ENCODE measurements around the gene PTH1R. TPM values are rescaled to one million over a fixed set of nuclear protein-coding genes. Genes with fewer than 3 reads are reported as not detected.

The PTH1R gene
- polyA plus RNA-seq, 1 of the 3 experiments (the other 2 are of a cell fraction), result 0.07 TPM

GRCh38 chr3:46946416-46946815 is 68.9 kb downstream of the PTH1R start:
- H3K4me3 ChIP-seq (ENCODE audit: low read depth in 2 of 2, low read length in 1 of 2), result no peak overlapping the region
- peaks cover 15% of the 10 kb centered on the region for H3F3A ChIP-seq (replicated peaks; ENCODE audit: insufficient read depth)
- H4K20me1 ChIP-seq (ENCODE audit: insufficient read depth), result peaks cover 88% of the 10 kb centered on the region
- peaks cover 25 to 42% of the 10 kb centered on the region in 2 experiments for H3K4me1 ChIP-seq (ENCODE audit: control insufficient read depth in 1 of 2, insufficient read depth in 2 of 2, low read depth in 1 of 2, low read length in 1 of 2)
- TF ChIP-seq IRF3 (IDR thresholded peaks at IDR 0.05; ENCODE audit: low read depth, low read length) (no peak), TEAD4 (IDR thresholded peaks at IDR 0.05; ENCODE audit: borderline replicate concordance, insufficient read depth) (no peak), REST (IDR thresholded peaks at IDR 0.05; ENCODE audit: low read depth, low read length) (no peak), RCOR1 (IDR thresholded peaks at IDR 0.05; ENCODE audit: low read length) (no peak), FOXM1 (IDR thresholded peaks at IDR 0.05; ENCODE audit: low read depth) (no peak), GABPA (IDR thresholded peaks at IDR 0.05; ENCODE audit: low read depth) (no peak), CTCF (IDR thresholded peaks at IDR 0.05) (no peak), RXRA (IDR thresholded peaks at IDR 0.05; ENCODE audit: borderline replicate concordance, low read depth) (no peak), YY1 (IDR thresholded peaks at IDR 0.05; ENCODE audit: low read depth) (no peak), RAD21 (IDR thresholded peaks at IDR 0.05; ENCODE audit: low read length) (no peak), MXI1 (IDR thresholded peaks at IDR 0.05; ENCODE audit: low read depth, low read length) (no peak), GATA2 (CRISPR knock-in tag; IDR thresholded peaks at IDR 0.05) (no peak), MEF2A (IDR thresholded peaks at IDR 0.05; ENCODE audit: borderline replicate concordance, low read depth) (no peak), TAF1 (IDR thresholded peaks at IDR 0.05; ENCODE audit: borderline replicate concordance, low read depth, low read length) (no peak)
- TF ChIP-seq, protein P1, sequence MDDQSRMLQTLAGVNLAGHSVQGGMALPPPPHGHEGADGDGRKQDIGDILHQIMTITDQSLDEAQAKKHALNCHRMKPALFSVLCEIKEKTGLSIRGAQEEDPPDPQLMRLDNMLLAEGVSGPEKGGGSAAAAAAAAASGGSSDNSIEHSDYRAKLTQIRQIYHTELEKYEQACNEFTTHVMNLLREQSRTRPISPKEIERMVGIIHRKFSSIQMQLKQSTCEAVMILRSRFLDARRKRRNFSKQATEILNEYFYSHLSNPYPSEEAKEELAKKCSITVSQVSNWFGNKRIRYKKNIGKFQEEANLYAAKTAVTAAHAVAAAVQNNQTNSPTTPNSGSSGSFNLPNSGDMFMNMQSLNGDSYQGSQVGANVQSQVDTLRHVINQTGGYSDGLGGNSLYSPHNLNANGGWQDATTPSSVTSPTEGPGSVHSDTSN (IDR thresholded peaks at IDR 0.05), result no peak
- TF ChIP-seq, protein P2, sequence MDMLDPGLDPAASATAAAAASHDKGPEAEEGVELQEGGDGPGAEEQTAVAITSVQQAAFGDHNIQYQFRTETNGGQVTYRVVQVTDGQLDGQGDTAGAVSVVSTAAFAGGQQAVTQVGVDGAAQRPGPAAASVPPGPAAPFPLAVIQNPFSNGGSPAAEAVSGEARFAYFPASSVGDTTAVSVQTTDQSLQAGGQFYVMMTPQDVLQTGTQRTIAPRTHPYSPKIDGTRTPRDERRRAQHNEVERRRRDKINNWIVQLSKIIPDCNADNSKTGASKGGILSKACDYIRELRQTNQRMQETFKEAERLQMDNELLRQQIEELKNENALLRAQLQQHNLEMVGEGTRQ (IDR thresholded peaks at IDR 0.05; ENCODE audit: borderline replicate concordance, low read depth, low read length), result no peak
- ChIA-PET POLR2A (interaction anchor here (0.9 kb wide), 1 partner anchor 11 kb away, joined by 4 read pairs; no protein-coding TSS in a partner anchor), CTCF (interaction anchor here (1.3 to 2.7 kb wide), 2 partner anchors 12 to 15 kb away, joined by 5 to 10 read pairs; no protein-coding TSS in a partner anchor)
- no peaks in the 10 kb centered on the region for H3K9me2 ChIP-seq
- peaks cover 99% of the 10 kb centered on the region for H3K79me2 ChIP-seq (ENCODE audit: insufficient read depth)
- no peak overlapping the region for H2AFZ ChIP-seq (ENCODE audit: low read depth)
- H3K27me3 ChIP-seq (ENCODE audit: insufficient read depth), result no peaks in the 10 kb centered on the region
- DNase-seq, result no peak
- no peaks in the 10 kb centered on the region for H3K9me3 ChIP-seq
- H3K9ac ChIP-seq, result no peak overlapping the region
- 84% methylated on average over 4 of the region's 6 CpGs for WGBS (ENCODE audit: low lambda C conversion rate)
- peaks cover 4 to 10% of the 10 kb centered on the region in 2 experiments for H3K36me3 ChIP-seq (replicated peaks in 1 of 2; ENCODE audit: control insufficient read depth in 1 of 2, insufficient read depth in 2 of 2, low read length in 1 of 2)
- H3K27ac ChIP-seq (ENCODE audit: low read depth in 2 of 2, low read length in 1 of 2), result peak overlapping the region; percentile 71 to 87; a peak in 1 of 4 replicates
- H3K4me2 ChIP-seq, result no peak overlapping the region

Data from SK-N-SH (cell line).